ENCODE measurements around the gene GAPVD1.
"Not testable (repeated sequence)": the region's sequence is repeated elsewhere in the genome, so short reads cannot be mapped to it uniquely, and the experiment has no call there.

Gene GAPVD1

GRCh38 chr9:125304273-125304672 lies 42.6 kb downstream of the GAPVD1 start:
- DNase-seq (ENCODE audit: low read depth), result no peak

- no peak for DNase-seq (ENCODE audit: low read depth)
Measured at GRCh38 chr9:125312411-125312810, 50.8 kb downstream of the GAPVD1 start.

GRCh38 chr9:125316359-125316758 lies 54.7 kb downstream of the GAPVD1 start:
- not testable (repeated sequence) for DNase-seq (ENCODE audit: low read depth)

- no peak for DNase-seq (ENCODE audit: low read depth)
Measured at GRCh38 chr9:125317704-125318103, 56.1 kb downstream of the GAPVD1 start.

GRCh38 chr9:125321496-125321895 lies 59.9 kb downstream of the GAPVD1 start:
- DNase-seq (ENCODE audit: low read depth), result no peak

GRCh38 chr9:125323615-125324014 lies 62.0 kb downstream of the GAPVD1 start:
- no peak for DNase-seq (ENCODE audit: low read depth)

- DNase-seq (ENCODE audit: low read depth), result no peak
Measured at GRCh38 chr9:125325826-125326225, 64.2 kb downstream of the GAPVD1 start.

- DNase-seq (ENCODE audit: low read depth), result no peak
Measured at GRCh38 chr9:125329978-125330377, 68.4 kb downstream of the GAPVD1 start.

- no peak for DNase-seq (ENCODE audit: low read depth)
Measured at GRCh38 chr9:125330587-125330986, 69.0 kb downstream of the GAPVD1 start.

- DNase-seq (ENCODE audit: low read depth), result no peak
Measured at GRCh38 chr9:125332527-125332926, 70.9 kb downstream of the GAPVD1 start.

- DNase-seq (ENCODE audit: low read depth), result no peak
Measured at GRCh38 chr9:125337236-125337635, 75.6 kb downstream of the GAPVD1 start.

GRCh38 chr9:125338929-125339328 lies 77.3 kb downstream of the GAPVD1 start:
- DNase-seq (ENCODE audit: low read depth), result no peak

- no peak for DNase-seq (ENCODE audit: low read depth)
Measured at GRCh38 chr9:125341566-125341965, 79.9 kb downstream of the GAPVD1 start.

- no peak for DNase-seq (ENCODE audit: low read depth)
Measured at GRCh38 chr9:125343518-125344275, 82.1 kb downstream of the GAPVD1 start.

GRCh38 chr9:125346080-125346732 lies 84.6 kb downstream of the GAPVD1 start:
- DNase-seq (ENCODE audit: low read depth), result no peak

- no peak for DNase-seq (ENCODE audit: low read depth)
Measured at GRCh38 chr9:125355601-125356000, 94.0 kb downstream of the GAPVD1 start.

GRCh38 chr9:125356032-125356431 lies 94.4 kb downstream of the GAPVD1 start:
- DNase-seq (ENCODE audit: low read depth), result no peak

- DNase-seq (ENCODE audit: low read depth), result no peak
Measured at GRCh38 chr9:125359011-125359410, 97.4 kb downstream of the GAPVD1 start.

- DNase-seq (ENCODE audit: low read depth), result no peak
Measured at GRCh38 chr9:125360601-125361000, 99.0 kb downstream of the GAPVD1 start.

- no peak for DNase-seq (ENCODE audit: low read depth)
Measured at GRCh38 chr9:125361837-125362531, 100.4 kb downstream of the GAPVD1 start.

GRCh38 chr9:125366676-125367075 lies 105.0 kb downstream of the GAPVD1 start:
- DNase-seq (ENCODE audit: low read depth), result no peak

- no peak for DNase-seq (ENCODE audit: low read depth)
Measured at GRCh38 chr9:125370786-125371185, 109.2 kb downstream of the GAPVD1 start.
